Central memory CD8-positive, alpha-beta T cell (primary cell): ENCODE measurements around the gene LRRC10B.
"Not testable (repeated sequence)": the region's sequence is repeated elsewhere in the genome, so short reads cannot be mapped to it uniquely, and the experiment has no call there.

Experiments used
- ATAC-seq: fragments of 150-1000 bp; cut with Tn5 transposase; replicated peaks from 2 replicates; pipeline ENCODE4 v1.10.0; 2022; ENCODE audit warnings: mild to moderate bottlenecking, moderate FRiP score, moderate number of reproducible peaks; ENCODE audit not compliant: poor library complexity, severe bottlenecking; ENCODE audit errors: extremely low read depth
- DNase-seq, 2 donors: peaks; one replicate each; pipeline ENCODE4 v3.0.0; 2021; ENCODE audit warnings: low spot score in 2 of 2
- H3K27ac Mint-ChIP-seq: one replicate; pipeline ENCODE4 v1.8.0; 2022; ENCODE audit warnings: low read depth, mild to moderate bottlenecking, moderate library complexity, mixed read lengths
- H3K27me3 Mint-ChIP-seq: one replicate; pipeline ENCODE4 v1.8.0; 2022; ENCODE audit warnings: mixed read lengths
- H3K36me3 Mint-ChIP-seq: one replicate; pipeline ENCODE4 v1.8.0; 2022; ENCODE audit warnings: mild to moderate bottlenecking, moderate library complexity, mixed read lengths; ENCODE audit not compliant: insufficient read depth
- H3K4me1 Mint-ChIP-seq: one replicate; pipeline ENCODE4 v1.8.0; 2022; ENCODE audit warnings: mixed read lengths
- H3K4me3 Mint-ChIP-seq: one replicate; pipeline ENCODE4 v1.8.0; 2022; ENCODE audit warnings: mild to moderate bottlenecking, moderate library complexity, mixed read lengths
- H3K9me3 Mint-ChIP-seq: one replicate; pipeline ENCODE4 v1.8.0; 2022; ENCODE audit warnings: mixed read lengths

Gene LRRC10B

DNA sequence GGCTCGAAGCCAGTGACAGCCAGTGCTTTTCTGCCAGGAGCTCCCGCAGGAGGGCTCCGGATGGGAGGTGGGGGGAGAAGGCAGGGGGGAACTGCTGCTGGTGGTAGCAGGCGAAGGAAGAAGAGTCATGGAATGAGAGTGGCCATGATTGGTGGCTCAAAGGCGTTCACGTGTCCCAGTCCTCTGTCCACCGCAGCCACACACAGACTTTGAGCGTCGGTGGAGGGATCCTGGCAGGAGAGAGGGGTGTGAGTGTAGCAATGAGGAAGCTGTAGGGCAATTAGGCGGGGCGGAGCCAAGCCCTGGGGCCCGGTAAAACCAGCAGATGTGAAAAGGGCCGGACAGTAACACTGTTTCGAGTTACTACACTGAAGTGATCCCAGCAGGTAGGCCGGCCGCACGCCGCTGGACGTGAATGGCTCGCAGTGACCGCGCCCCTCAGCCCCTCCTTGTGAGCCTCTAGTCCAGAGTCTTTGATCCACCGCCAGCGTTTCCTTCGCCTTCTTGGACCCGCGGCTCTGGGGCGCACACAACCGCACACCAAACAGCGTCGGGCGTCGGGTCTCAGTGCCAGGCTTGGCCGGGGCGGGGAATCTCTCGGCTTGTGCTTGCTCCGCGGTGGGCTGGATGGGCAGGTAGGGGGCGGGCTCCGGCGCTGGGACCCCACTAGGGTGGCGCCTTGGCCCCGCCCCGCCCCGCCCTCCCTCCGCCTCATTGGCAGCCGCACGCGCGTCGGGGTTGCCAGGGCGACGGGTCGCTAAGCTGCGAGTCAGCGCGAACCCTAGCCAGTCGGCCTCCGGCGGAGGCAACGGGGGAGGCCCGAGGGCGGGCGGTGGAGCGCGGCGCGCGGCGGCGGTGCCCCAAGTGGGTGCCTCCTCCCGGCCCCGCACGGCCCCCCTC, at the start of gene LRRC10B:
LRRC10B (plus strand) TSS at position 788 of the 900 bp plus-strand sequence. CDS start 250 bp downstream, outside the sequence.
- peak within 1 kb of the TSS; percentile 72 for H3K4me3 Mint-ChIP-seq
- H3K36me3 Mint-ChIP-seq = peaks cover 2% of the 10 kb centered on the region
- DNase-seq (no peak), ATAC-seq (no peak)
- H3K27ac Mint-ChIP-seq = no peak within 1 kb of the TSS
- peaks cover 72% of the 10 kb centered on the region for H3K27me3 Mint-ChIP-seq
- H3K9me3 Mint-ChIP-seq = no peaks in the 10 kb centered on the region
- peaks cover 6% of the 10 kb centered on the region for H3K4me1 Mint-ChIP-seq

DNA sequence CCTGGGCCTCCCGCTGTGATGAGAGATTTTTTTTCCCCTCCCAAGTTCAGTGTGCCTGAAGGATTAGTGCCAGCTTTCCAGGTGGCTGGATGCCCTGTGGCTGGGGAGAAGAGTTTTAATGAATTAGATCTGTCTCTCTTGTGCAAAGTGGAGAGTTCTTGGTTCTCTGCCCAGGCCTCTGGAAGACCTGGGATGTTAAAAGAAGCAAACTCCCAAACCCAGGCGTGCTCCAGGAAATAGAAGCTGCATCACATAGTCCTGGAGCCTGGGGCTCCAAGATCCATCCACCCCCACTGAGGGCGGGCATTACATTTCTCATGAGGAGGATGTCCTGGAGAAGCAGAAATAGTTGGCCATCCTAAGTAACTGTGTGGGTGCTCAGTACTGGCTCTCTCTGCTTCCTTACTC, 48.1 kb upstream of the LRRC10B start:
- H3K9me3 Mint-ChIP-seq = no peaks in the 10 kb centered on the region
- no peak for DNase-seq
- H3K36me3 Mint-ChIP-seq = peaks cover 14% of the 10 kb centered on the region
- peaks cover 7% of the 10 kb centered on the region for H3K4me1 Mint-ChIP-seq
- ATAC-seq = no peak
- no peak overlapping the region for H3K27ac Mint-ChIP-seq
- H3K27me3 Mint-ChIP-seq = no peaks in the 10 kb centered on the region
- no peak overlapping the region for H3K4me3 Mint-ChIP-seq

DNA sequence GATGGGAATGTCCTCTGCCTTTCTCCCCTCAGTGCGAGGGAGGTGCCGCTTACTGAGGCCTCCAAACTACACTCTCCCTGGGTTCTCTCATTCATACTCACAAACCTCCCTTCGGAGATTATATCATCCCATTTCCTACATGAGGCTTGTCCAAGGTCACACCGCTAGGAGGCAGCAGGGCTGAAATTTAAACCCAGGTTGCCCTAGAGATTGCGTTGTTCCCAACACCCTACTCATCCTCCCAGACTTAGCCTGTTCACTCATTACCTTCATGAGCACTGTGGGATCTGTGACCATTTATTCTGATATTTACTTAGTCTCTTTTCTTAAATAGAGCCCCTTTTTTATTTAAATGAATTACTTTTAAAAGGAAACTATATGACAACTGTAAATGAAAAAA, 47.6 kb upstream of the LRRC10B start:
- ATAC-seq = no peak
- Mint-ChIP-seq H3K27ac (no peak overlapping the region), H3K4me3 (no peak overlapping the region)

DNA sequence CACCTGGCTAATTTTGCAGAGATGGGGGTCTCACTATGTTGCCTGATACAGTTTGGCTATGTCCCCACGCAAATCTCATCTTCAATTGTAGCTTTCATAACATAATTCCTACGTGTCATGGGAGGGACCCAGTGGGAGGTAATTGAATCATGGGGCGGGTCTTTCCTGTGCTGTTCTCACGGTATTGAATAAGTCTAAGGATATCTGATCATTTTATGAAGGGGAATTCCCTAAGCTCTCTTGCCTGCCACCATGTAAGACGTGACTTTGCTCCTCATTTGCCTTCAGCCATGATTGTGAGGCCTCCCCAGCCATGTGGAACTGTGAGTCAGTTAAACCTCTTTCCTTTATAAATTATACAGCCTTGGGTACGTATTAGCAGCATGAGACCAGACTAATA, 40.9 kb upstream of the LRRC10B start:
- not testable (repeated sequence) for H3K27ac Mint-ChIP-seq, H3K9me3 Mint-ChIP-seq, H3K27me3 Mint-ChIP-seq, DNase-seq, H3K4me3 Mint-ChIP-seq, H3K4me1 Mint-ChIP-seq, ATAC-seq
- H3K36me3 Mint-ChIP-seq = peaks cover 16% of the 10 kb centered on the region

More for the DNA sequence above, 47.6 kb upstream of the LRRC10B start:
- Mint-ChIP-seq H3K27me3 (no peaks in the 10 kb centered on the region), H3K9me3 (no peaks in the 10 kb centered on the region), H3K36me3 (peaks cover 14% of the 10 kb centered on the region), H3K4me1 (peaks cover 7% of the 10 kb centered on the region)
- no peak for DNase-seq

DNA sequence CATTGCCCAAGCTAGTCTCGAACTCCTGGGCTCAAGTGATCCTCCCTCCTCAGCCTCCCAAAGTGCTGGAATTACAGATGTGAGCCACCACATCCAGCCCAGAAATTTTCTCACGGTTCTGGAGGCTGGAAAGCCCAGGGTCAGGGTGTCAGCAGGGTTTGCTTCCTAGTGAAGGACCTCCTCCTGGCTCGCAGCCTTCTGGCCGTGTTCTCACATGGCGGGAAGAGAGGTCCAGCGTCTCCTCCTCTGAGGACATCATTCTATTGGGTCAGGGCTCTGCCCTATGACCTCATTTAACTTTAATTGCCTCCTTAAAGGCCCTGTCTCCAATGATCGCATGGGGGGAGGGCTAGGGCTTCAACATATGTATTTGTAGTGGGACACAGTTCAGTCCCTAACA, 40.5 kb upstream of the LRRC10B start:
- no peaks in the 10 kb centered on the region for H3K27me3 Mint-ChIP-seq
- no peak for DNase-seq
- no peak overlapping the region for H3K4me3 Mint-ChIP-seq
- H3K36me3 Mint-ChIP-seq = peaks cover 16% of the 10 kb centered on the region
- H3K9me3 Mint-ChIP-seq = no peaks in the 10 kb centered on the region
- ATAC-seq = no peak
- no peaks in the 10 kb centered on the region for H3K4me1 Mint-ChIP-seq
- H3K27ac Mint-ChIP-seq = no peak overlapping the region

DNA sequence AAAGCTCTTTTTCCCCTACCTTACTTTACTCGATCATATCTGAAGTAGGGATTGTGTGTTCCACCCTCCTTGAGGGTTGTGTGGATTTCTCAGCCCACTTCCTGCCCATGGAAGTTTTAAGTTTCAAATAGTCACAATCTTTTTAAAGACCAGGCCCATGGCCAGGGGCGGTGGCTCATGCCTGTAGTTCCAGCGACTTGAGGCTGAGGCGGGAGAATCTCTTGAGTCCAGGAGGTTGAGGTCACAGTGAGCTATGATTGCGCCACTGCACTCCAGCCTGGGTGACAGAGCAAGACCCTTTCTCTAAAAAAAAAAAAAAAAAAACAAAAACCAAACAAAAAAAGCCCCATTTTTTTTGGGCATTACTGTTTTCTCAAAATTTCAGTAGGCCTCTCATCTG, 36.3 kb upstream of the LRRC10B start:
- Mint-ChIP-seq H3K36me3 (peaks cover 16% of the 10 kb centered on the region), H3K27me3 (no peaks in the 10 kb centered on the region), H3K4me3 (no peak overlapping the region), H3K4me1 (no peaks in the 10 kb centered on the region), H3K27ac (no peak overlapping the region), H3K9me3 (no peaks in the 10 kb centered on the region)
- ATAC-seq (no peak), DNase-seq (no peak)

DNA sequence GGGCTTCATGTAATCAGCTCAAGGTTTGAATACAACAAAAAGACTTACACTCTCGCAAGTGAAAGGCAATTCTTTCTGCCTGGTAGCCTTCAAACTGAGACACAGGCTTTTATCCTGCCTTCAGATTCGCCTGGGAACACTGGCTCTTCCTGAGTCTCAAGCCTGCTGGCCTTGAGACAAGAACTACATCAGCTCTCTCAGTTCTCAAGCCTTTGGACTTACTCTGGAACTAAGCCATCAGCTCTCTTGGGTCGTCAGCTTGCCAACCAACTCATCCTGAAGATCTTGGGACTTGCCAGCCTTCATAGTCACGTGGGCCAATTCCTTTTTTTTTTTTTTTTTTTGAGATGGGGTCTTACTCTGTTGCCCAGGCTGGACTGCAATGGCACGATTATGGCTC, 35.7 kb upstream of the LRRC10B start:
- no peak overlapping the region for H3K4me3 Mint-ChIP-seq
- no peaks in the 10 kb centered on the region for H3K27me3 Mint-ChIP-seq
- no peaks in the 10 kb centered on the region for H3K9me3 Mint-ChIP-seq
- ATAC-seq (no peak), DNase-seq (no peak)
- H3K27ac Mint-ChIP-seq = no peak overlapping the region
- H3K36me3 Mint-ChIP-seq = peaks cover 13% of the 10 kb centered on the region
- peaks cover 2% of the 10 kb centered on the region for H3K4me1 Mint-ChIP-seq

DNA sequence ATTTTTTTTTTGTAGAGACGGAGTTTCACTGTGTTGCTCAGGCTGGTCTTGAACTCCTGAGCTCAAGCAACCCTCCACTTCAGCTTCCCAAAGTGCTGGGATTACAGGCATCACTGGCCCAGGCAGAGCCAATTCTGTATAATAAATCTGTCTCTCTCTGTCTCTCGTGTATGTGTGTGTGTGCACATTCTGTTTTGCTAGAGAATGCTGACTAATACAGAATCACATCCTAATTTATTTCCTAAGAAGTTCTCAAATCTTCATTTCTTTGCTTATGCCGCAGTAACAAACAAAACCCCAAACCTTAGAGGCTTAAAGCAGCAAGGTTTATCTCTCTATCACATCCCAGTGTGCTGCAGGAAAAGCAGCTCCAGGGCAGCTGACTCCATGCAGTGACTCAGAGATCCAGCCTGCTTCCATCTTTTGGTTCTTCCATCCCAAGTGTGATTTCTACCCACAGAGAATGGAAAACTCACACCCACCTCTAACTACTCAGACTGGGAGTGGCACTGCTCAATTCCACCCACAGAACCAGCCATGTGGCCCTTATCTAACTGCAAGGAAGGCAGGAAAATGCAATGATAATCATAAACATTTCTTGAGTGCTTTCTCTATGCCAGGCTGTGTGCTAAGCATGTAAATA, 35.1 kb upstream of the LRRC10B start:
- ATAC-seq (no peak), DNase-seq (no peak)
- no peaks in the 10 kb centered on the region for H3K27me3 Mint-ChIP-seq
- H3K4me1 Mint-ChIP-seq = peaks cover 6% of the 10 kb centered on the region
- H3K4me3 Mint-ChIP-seq = no peak overlapping the region
- H3K36me3 Mint-ChIP-seq = peaks cover 13% of the 10 kb centered on the region
- H3K27ac Mint-ChIP-seq = no peak overlapping the region
- H3K9me3 Mint-ChIP-seq = no peaks in the 10 kb centered on the region

DNA sequence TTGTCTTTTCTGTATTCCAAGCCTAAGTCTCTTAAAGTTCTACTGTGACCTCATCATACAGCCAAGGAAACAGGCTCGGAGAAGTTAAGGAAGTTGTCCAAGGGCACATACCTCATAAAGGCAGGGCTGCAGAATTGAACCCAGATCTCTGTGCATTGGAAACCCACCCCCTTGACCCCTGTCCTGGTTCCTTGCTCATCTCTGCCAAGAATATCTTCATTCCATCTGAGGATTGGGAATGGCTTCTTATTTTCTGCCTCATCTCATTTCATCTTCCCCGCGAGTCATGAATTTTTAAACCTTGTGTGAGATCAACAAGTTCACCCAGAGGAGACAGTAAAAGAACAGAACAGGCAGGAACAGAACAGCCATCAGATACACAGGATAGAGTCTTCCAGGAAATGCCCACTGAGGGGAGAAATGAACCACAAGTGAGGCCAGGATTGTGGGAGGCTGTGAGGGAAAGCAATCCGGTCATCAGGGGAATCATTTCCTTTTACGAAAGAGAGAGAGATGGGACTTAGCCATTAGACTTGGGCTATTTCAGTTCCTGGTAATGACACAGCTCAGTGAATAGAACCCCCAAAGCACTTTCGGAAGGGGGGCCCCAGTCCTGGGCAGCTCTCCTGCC, 34.4 kb upstream of the LRRC10B start:
- Mint-ChIP-seq H3K4me3 (no peak overlapping the region), H3K4me1 (peaks cover 6% of the 10 kb centered on the region), H3K9me3 (no peaks in the 10 kb centered on the region), H3K36me3 (peaks cover 10% of the 10 kb centered on the region), H3K27ac (no peak overlapping the region), H3K27me3 (no peaks in the 10 kb centered on the region)
- DNase-seq = no peak
- ATAC-seq = no peak

DNA sequence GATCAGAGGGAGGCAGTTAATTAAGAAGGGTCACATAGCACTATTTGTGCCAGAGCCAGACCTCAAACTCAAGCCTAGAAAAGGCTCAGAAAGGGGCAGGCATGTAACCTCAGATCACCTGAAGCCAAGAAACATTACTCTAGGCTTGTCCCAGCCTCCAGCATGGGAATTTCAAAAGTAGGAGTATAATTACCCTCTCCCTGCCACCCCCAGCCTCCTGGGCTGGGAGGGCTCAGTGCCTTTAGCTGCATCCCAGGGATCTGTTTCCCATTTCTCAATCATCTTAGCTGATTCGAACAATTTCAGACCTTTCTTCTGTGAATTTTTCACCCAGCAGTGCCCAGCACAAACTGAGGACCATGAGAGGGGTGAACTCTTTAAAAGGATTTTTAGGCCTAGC, 33.1 kb upstream of the LRRC10B start:
- Mint-ChIP-seq H3K36me3 (peaks cover 10% of the 10 kb centered on the region), H3K4me1 (peaks cover 13% of the 10 kb centered on the region), H3K27ac (no peak overlapping the region), H3K9me3 (no peaks in the 10 kb centered on the region), H3K27me3 (peaks cover 10% of the 10 kb centered on the region), H3K4me3 (no peak overlapping the region)
- DNase-seq = no peak
- no peak for ATAC-seq

DNA sequence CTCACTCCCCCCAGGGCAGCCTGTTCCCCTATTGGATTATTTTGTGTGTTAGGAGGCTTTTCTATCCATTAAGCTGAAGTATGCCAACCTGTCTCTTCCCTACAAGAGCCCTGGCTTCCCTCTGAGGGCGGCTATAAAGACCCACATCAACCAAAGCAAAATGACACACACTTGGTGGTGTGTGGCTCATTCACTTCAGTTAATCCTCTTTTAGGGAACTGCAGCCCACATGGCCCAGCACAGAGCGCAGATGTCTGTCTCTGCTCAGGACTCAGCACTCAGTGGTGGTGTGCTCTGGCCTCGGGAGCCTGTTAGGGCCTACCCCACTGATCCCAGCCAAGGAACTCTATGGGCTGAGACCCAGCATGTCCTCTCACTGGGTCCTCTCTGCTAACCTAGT, 32.2 kb upstream of the LRRC10B start:
- DNase-seq (no peak), ATAC-seq (no peak)
- H3K27me3 Mint-ChIP-seq = peaks cover 13% of the 10 kb centered on the region
- H3K4me3 Mint-ChIP-seq = no peak overlapping the region
- peaks cover 22% of the 10 kb centered on the region for H3K4me1 Mint-ChIP-seq
- peaks cover 6% of the 10 kb centered on the region for H3K36me3 Mint-ChIP-seq
- H3K27ac Mint-ChIP-seq = no peak overlapping the region
- H3K9me3 Mint-ChIP-seq = no peaks in the 10 kb centered on the region

DNA sequence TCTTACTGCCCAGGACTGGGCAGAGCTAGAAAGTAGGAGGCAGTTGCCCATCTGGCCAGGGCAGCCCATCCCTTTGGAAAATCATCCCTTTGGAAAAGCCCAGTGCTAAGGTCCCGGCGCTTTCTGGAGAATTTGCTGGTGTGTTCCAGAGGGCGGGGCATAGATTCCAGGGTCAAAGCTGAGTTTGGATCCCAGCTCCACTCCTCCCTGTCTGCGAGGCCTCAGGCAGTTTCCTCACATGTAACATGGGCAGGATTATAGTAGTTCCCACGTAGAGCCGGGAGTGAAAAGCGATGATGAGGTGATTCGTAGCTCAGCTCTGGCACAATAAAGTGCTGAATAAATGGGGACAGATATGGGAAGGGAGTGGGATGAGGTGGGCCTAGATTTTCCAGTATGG, 31.4 kb upstream of the LRRC10B start:
- DNase-seq (no peak), ATAC-seq (no peak)
- Mint-ChIP-seq H3K4me1 (peaks cover 23% of the 10 kb centered on the region), H3K36me3 (peaks cover 6% of the 10 kb centered on the region), H3K9me3 (no peaks in the 10 kb centered on the region), H3K27me3 (peaks cover 13% of the 10 kb centered on the region), H3K4me3 (no peak overlapping the region), H3K27ac (no peak overlapping the region)
